GM23338 (cell line): ENCODE results near the gene TMEM131L.

ENCODE experiments used
- CREB1 ChIP-seq: fragments of 250-450 bp; sonication (Bioruptor Pico); IDR thresholded peaks from 2 replicates; pipeline ENCODE4 v1.5.0; 2020; ENCODE audit warnings: low read depth, mild to moderate bottlenecking, moderate library complexity
- CTCF ChIP-seq, 2 experiments: fragments of 200-600 bp in 1 of 2; sonication (generic) in 1 of 2; conservative IDR thresholded peaks; 2 replicates each; pipeline versions ENCODE4 v1.5.1 to v1.6.1; 2016 to 2017; ENCODE audit warnings: antibody characterized with exemption in 2 of 2, low read depth in 2 of 2, mild to moderate bottlenecking in 2 of 2, moderate library complexity in 1 of 2
- EZH2 ChIP-seq: fragments of 200-600 bp; sonication (generic); IDR thresholded peaks from one replicate; pipeline ENCODE4 v1.8.0; 2017; ENCODE audit warnings: antibody characterized with exemption, mild to moderate bottlenecking, low read depth; ENCODE audit not compliant: unreplicated experiment
- EZH2phosphoT487 ChIP-seq: fragments of 200-600 bp; sonication (generic); IDR thresholded peaks from one replicate; pipeline ENCODE4 v1.8.1; 2018; ENCODE audit warnings: antibody characterized with exemption; ENCODE audit not compliant: unreplicated experiment
- JUNB ChIP-seq: IDR thresholded peaks from one replicate; pipeline ENCODE4 v1.6.1; 2016; ENCODE audit warnings: antibody characterized with exemption; ENCODE audit not compliant: unreplicated experiment
- NANOG ChIP-seq: IDR thresholded peaks from 2 replicates; pipeline ENCODE4 v1.6.1; 2016; ENCODE audit warnings: antibody characterized with exemption, borderline replicate concordance
- POLR2AphosphoS5 ChIP-seq: IDR thresholded peaks from 2 replicates; pipeline ENCODE4 v1.6.1; 2016; ENCODE audit warnings: antibody characterized with exemption, low read depth
- REST ChIP-seq: IDR thresholded peaks from one replicate; pipeline ENCODE4 v1.6.1; 2018; ENCODE audit warnings: antibody characterized with exemption; ENCODE audit not compliant: unreplicated experiment
- STAT1 ChIP-seq: IDR thresholded peaks from one replicate; pipeline ENCODE4 v1.6.1; 2016; ENCODE audit warnings: antibody characterized with exemption; ENCODE audit not compliant: unreplicated experiment
- ZNF114 ChIP-seq: fragments of 250-450 bp; sonication (Bioruptor Pico); IDR thresholded peaks from 2 replicates; pipeline ENCODE4 v1.5.0; 2020; ENCODE audit warnings: mild to moderate bottlenecking, moderate library complexity
- ZNF331 ChIP-seq: fragments of 250-450 bp; sonication (Bioruptor Pico); IDR thresholded peaks from 2 replicates; pipeline ENCODE4 v1.5.0; 2020; ENCODE audit warnings: low read depth, mild to moderate bottlenecking, moderate library complexity
- TF ChIP-seq, protein P1 (sequence below): fragments of 250-450 bp; sonication (Bioruptor Pico); IDR thresholded peaks from 2 replicates; pipeline ENCODE4 v1.5.0; 2020; ENCODE audit warnings: mild to moderate bottlenecking, moderate library complexity

- TF ChIP-seq EZH2phosphoT487 (no peak), CREB1 (CRISPR knock-in tag) (no peak), CTCF (conservative IDR thresholded peaks at IDR 0.05; ENCODE audit: low read depth in 2 of 2) (no peak), REST (no peak), JUNB (no peak), EZH2 (no peak), POLR2AphosphoS5 (no peak), ZNF114 (CRISPR knock-in tag) (no peak), NANOG (no peak), ZNF331 (CRISPR knock-in tag) (no peak), STAT1 (no peak)
- TF ChIP-seq, protein P1, sequence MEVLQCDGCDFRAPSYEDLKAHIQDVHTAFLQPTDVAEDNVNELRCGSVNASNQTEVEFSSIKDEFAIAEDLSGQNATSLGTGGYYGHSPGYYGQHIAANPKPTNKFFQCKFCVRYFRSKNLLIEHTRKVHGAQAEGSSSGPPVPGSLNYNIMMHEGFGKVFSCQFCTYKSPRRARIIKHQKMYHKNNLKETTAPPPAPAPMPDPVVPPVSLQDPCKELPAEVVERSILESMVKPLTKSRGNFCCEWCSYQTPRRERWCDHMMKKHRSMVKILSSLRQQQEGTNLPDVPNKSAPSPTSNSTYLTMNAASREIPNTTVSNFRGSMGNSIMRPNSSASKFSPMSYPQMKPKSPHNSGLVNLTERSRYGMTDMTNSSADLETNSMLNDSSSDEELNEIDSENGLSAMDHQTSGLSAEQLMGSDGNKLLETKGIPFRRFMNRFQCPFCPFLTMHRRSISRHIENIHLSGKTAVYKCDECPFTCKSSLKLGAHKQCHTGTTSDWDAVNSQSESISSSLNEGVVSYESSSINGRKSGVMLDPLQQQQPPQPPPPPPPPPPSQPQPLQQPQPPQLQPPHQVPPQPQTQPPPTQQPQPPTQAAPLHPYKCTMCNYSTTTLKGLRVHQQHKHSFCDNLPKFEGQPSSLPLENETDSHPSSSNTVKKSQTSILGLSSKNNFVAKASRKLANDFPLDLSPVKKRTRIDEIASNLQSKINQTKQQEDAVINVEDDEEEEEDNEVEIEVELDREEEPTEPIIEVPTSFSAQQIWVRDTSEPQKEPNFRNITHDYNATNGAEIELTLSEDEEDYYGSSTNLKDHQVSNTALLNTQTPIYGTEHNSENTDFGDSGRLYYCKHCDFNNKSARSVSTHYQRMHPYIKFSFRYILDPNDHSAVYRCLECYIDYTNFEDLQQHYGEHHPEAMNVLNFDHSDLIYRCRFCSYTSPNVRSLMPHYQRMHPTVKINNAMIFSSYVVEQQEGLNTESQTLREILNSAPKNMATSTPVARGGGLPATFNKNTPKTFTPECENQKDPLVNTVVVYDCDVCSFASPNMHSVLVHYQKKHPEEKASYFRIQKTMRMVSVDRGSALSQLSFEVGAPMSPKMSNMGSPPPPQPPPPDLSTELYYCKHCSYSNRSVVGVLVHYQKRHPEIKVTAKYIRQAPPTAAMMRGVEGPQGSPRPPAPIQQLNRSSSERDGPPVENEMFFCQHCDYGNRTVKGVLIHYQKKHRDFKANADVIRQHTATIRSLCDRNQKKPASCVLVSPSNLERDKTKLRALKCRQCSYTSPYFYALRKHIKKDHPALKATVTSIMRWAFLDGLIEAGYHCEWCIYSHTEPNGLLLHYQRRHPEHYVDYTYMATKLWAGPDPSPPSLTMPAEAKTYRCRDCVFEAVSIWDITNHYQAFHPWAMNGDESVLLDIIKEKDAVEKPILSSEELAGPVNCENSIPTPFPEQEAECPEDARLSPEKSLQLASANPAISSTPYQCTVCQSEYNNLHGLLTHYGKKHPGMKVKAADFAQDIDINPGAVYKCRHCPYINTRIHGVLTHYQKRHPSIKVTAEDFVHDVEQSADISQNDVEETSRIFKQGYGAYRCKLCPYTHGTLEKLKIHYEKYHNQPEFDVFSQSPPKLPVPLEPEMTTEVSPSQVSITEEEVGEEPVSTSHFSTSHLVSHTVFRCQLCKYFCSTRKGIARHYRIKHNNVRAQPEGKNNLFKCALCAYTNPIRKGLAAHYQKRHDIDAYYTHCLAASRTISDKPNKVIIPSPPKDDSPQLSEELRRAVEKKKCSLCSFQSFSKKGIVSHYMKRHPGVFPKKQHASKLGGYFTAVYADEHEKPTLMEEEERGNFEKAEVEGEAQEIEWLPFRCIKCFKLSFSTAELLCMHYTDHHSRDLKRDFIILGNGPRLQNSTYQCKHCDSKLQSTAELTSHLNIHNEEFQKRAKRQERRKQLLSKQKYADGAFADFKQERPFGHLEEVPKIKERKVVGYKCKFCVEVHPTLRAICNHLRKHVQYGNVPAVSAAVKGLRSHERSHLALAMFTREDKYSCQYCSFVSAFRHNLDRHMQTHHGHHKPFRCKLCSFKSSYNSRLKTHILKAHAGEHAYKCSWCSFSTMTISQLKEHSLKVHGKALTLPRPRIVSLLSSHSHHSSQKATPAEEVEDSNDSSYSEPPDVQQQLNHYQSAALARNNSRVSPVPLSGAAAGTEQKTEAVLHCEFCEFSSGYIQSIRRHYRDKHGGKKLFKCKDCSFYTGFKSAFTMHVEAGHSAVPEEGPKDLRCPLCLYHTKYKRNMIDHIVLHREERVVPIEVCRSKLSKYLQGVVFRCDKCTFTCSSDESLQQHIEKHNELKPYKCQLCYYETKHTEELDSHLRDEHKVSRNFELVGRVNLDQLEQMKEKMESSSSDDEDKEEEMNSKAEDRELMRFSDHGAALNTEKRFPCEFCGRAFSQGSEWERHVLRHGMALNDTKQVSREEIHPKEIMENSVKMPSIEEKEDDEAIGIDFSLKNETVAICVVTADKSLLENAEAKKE (CRISPR knock-in tag) = no peak
Measured at GRCh38 chr4:153655002-153655541, 188.9 kb downstream of the TMEM131L start.
